MCF 10A (cell line): ENCODE data around the gene DENND2A. TPM values are rescaled to one million over a fixed set of nuclear protein-coding genes. Genes with fewer than 3 reads are reported as not detected.

Source experiments
- BruUV-seq: library from RNA; stranded (reverse); fragments of 400-500 nt; replicated peaks from 2 replicates; lab custom pipeline; 2021; lab: Mats Ljungman, UMichigan
- CTCF ChIA-PET: fragments of 300-600 bp; sonication (Branson Sonifier 250); formaldehyde crosslinking; extraction: SDS; loops from one replicate; lab custom pipeline; 2021; ENCODE audit warnings: antibody characterized with exemption, inconsistent platforms; lab: Yijun Ruan, JAX
- POLR2A ChIA-PET: fragments of 300-600, 350-650 bp; sonication (Branson Sonifier 250); formaldehyde crosslinking; extraction: SDS; loops from one replicate; lab custom pipeline; 2020; ENCODE audit warnings: antibody characterized with exemption, inconsistent platforms; lab: Yijun Ruan, JAX
- DNase-seq: peaks from one replicate; pipeline ENCODE4 v3.0.0-alpha.2; 2018; ENCODE audit not compliant: unreplicated experiment
- H3K27ac Mint-ChIP-seq: one replicate; pipeline ENCODE4 v1.8.0; 2022; ENCODE audit warnings: mild to moderate bottlenecking, low read depth, mixed read lengths; ENCODE audit not compliant: unreplicated experiment
- H3K27me3 Mint-ChIP-seq: one replicate; pipeline ENCODE4 v1.8.0; 2022; ENCODE audit warnings: mixed read lengths; ENCODE audit not compliant: insufficient read depth, unreplicated experiment
- H3K36me3 Mint-ChIP-seq: one replicate; pipeline ENCODE4 v1.8.0; 2022; ENCODE audit warnings: mild to moderate bottlenecking, moderate library complexity, mixed read lengths; ENCODE audit not compliant: insufficient read depth, unreplicated experiment
- H3K4me1 Mint-ChIP-seq: one replicate; pipeline ENCODE4 v1.8.0; 2022; ENCODE audit warnings: mixed read lengths; ENCODE audit not compliant: insufficient read depth, unreplicated experiment
- H3K4me3 Mint-ChIP-seq: one replicate; pipeline ENCODE4 v1.8.0; 2022; ENCODE audit warnings: mild to moderate bottlenecking, moderate library complexity, mixed read lengths; ENCODE audit not compliant: unreplicated experiment
- H3K9me3 Mint-ChIP-seq: one replicate; pipeline ENCODE4 v1.8.0; 2022; ENCODE audit warnings: mixed read lengths; ENCODE audit not compliant: unreplicated experiment
- intact Hi-C: fragments of 100-400 bp; cut with micrococcal nuclease; formaldehyde crosslinking; loops from 2 replicates; pipeline ENCODE4 v1.14.1; 2022
- total RNA-seq: library from RNA; stranded (reverse); gene quantifications from 2 replicates; pipeline ENCODE4 v1.2.3, GENCODE V29; 2022
- TF ChIP-seq, protein P1 (sequence below): fragments of 200-600 bp; IDR thresholded peaks from one replicate; pipeline ENCODE4 v1.8.0; 2022; ENCODE audit warnings: antibody characterized with exemption, mild to moderate bottlenecking; ENCODE audit not compliant: unreplicated experiment

The DENND2A gene
- total RNA-seq, 1 experiment from 2014 or later = 0.26 TPM

DNA sequence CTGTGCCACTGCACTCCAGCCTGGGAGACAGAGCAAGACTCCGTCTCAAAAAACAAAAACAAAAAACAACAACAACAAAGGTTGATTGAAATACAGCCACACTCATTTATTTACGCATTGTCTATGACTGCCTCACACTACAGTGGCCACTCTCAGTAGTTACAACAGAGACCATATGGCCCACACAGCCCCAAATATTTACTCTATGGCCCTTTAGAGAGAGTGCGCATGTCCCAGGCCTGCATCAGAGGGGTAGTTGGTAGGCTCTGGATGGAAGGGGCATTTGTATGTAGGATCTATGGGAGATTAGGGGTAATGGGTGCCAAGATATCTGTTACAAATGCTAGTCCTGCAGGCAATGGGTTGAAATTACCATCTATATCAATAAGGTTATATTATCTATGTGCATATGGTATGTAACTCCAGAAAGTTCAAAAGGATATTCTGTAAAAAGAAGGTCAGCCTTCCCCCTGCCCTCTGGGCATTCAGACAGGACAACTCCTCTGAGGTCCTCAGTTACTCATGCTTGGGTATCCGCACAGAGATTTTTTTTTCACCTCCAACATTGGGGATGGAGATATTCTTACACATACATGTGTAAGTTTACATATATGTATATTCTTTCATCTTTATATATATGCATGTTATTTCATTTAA, 56.3 kb downstream of the DENND2A start:
- CTCF ChIA-PET = no interaction called here
- POLR2A ChIA-PET = no interaction called here
- H3K36me3 Mint-ChIP-seq = no peaks in the 10 kb centered on the region

DNA sequence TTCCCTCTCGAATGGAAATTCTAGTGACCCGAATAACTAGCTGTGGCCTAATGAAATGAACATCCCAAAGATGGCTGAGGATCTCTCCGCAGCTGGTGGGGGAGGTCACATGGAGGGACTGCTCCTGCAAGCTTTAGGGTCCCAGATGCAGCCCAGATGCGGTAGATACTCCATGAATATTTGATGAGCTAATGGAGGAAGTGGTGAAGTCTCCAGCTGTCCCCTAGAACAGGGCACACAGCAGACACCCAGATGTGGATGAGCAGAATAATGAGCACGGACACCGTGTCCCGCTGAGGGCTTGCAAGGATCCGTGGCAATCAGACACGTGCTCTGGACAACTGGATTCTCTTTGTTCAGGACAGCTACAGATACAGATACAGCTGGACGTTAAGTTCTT, 59.2 kb downstream of the DENND2A start:
- Mint-ChIP-seq H3K4me3 (no peak overlapping the region), H3K27me3 (no peaks in the 10 kb centered on the region), H3K36me3 (no peaks in the 10 kb centered on the region), H3K9me3 (no peaks in the 10 kb centered on the region), H3K27ac (no peak overlapping the region), H3K4me1 (no peaks in the 10 kb centered on the region)
- intact Hi-C loops = no loop called here
- DNase-seq = no peak
- ChIA-PET POLR2A (no interaction called here), CTCF (interaction anchor here (0.6 kb wide), 1 partner anchor 41 kb away, joined by 3 read pairs; no protein-coding TSS in a partner anchor)
- BruUV-seq = no TSS peak
- TF ChIP-seq, protein P1, sequence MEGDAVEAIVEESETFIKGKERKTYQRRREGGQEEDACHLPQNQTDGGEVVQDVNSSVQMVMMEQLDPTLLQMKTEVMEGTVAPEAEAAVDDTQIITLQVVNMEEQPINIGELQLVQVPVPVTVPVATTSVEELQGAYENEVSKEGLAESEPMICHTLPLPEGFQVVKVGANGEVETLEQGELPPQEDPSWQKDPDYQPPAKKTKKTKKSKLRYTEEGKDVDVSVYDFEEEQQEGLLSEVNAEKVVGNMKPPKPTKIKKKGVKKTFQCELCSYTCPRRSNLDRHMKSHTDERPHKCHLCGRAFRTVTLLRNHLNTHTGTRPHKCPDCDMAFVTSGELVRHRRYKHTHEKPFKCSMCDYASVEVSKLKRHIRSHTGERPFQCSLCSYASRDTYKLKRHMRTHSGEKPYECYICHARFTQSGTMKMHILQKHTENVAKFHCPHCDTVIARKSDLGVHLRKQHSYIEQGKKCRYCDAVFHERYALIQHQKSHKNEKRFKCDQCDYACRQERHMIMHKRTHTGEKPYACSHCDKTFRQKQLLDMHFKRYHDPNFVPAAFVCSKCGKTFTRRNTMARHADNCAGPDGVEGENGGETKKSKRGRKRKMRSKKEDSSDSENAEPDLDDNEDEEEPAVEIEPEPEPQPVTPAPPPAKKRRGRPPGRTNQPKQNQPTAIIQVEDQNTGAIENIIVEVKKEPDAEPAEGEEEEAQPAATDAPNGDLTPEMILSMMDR = no peak

More for the DNA sequence above, 56.3 kb downstream of the DENND2A start:
- no peak for DNase-seq
- H3K9me3 Mint-ChIP-seq = no peaks in the 10 kb centered on the region
- H3K27ac Mint-ChIP-seq = no peak overlapping the region
- no TSS peak for BruUV-seq
- no peaks in the 10 kb centered on the region for H3K27me3 Mint-ChIP-seq
- no peaks in the 10 kb centered on the region for H3K4me1 Mint-ChIP-seq
- TF ChIP-seq, protein P1 = no peak
- H3K4me3 Mint-ChIP-seq = no peak overlapping the region
- intact Hi-C loops = no loop called here

DNA sequence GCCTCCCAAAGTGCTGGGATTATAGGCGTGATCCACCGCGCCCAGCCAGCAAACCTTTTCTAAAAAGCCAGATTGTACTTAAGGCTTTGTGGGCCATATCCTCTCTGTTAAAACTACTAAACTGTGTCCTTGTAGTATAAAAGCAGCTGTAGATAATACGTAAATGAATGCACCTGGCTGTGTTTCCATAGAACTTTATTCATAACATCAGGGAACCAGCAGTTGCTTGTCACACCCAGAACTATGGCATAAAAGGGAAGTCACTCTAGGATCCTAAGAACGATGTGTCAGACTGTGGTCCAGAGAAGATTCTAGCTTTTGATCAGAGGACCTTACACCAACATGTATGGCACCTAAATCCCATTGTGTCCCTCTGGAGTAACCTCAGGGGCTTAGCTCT, 63.0 kb downstream of the DENND2A start:
- POLR2A ChIA-PET = no interaction called here
- Mint-ChIP-seq H3K4me1 (no peaks in the 10 kb centered on the region), H3K27me3 (no peaks in the 10 kb centered on the region), H3K4me3 (no peak overlapping the region), H3K36me3 (no peaks in the 10 kb centered on the region), H3K27ac (no peak overlapping the region), H3K9me3 (no peaks in the 10 kb centered on the region)
- TF ChIP-seq, protein P1 = no peak
- intact Hi-C loops = no loop called here
- no peak for DNase-seq
- CTCF ChIA-PET = no interaction called here
- no TSS peak for BruUV-seq

DNA sequence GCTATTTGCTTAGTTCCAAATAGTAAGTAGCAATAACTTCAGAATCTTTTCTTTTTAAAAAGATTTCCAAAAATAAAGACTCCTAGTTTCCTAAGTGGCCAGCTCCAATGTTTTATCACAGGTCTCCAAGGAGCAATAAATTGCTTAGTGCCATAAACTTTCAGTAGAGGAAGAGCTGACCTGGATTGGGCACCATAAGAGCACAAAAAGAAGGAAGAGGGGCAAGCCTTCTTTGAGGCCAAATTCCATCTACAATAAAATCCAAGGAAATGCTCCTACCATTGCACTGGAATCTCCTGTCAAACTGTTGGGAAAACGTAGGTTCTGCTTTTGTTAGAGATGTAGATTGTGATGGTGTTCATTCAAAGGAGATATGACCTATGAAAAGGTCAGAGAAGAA, 64.0 kb downstream of the DENND2A start:
- CTCF ChIA-PET = no interaction called here
- TF ChIP-seq, protein P1 = no peak
- Mint-ChIP-seq H3K9me3 (no peaks in the 10 kb centered on the region), H3K36me3 (peaks cover 4% of the 10 kb centered on the region), H3K4me1 (peaks cover 5% of the 10 kb centered on the region), H3K27me3 (no peaks in the 10 kb centered on the region), H3K27ac (no peak overlapping the region), H3K4me3 (no peak overlapping the region)
- POLR2A ChIA-PET = interaction anchor here (0.5 kb wide), 1 partner anchor 251 kb away, joined by 3 read pairs; no protein-coding TSS in a partner anchor
- no peak for DNase-seq
- no TSS peak for BruUV-seq
- intact Hi-C loops = no loop called here
